Ishikawa (cell line): ENCODE results near the gene IFNL1.

Experiments used
- CEBPB ChIP-seq: IDR thresholded peaks from 2 replicates; pipeline ENCODE4 v1.6.1; 2012
- CREB1 ChIP-seq: IDR thresholded peaks from 2 replicates; pipeline ENCODE4 v1.6.1; 2012; ENCODE audit warnings: low read depth
- EGR1 ChIP-seq: IDR thresholded peaks from 2 replicates; pipeline ENCODE4 v1.6.1; 2012
- EP300 ChIP-seq: IDR thresholded peaks from 2 replicates; pipeline ENCODE4 v1.6.1; 2012; ENCODE audit warnings: borderline replicate concordance
- FOXM1 ChIP-seq: IDR thresholded peaks from 2 replicates; pipeline ENCODE4 v1.6.1; 2012; ENCODE audit warnings: low read depth, borderline replicate concordance
- MAX ChIP-seq: IDR thresholded peaks from 2 replicates; pipeline ENCODE4 v1.6.1; 2012
- NFIC ChIP-seq: IDR thresholded peaks from 2 replicates; pipeline ENCODE4 v1.6.1; 2012
- RAD21 ChIP-seq: IDR thresholded peaks from 2 replicates; pipeline ENCODE4 v1.6.1; 2012; ENCODE audit warnings: low read depth
- REST ChIP-seq: IDR thresholded peaks from 2 replicates; pipeline ENCODE4 v1.6.1; 2012; ENCODE audit warnings: low read depth, mild to moderate bottlenecking
- TAF1 ChIP-seq: IDR thresholded peaks from 2 replicates; pipeline ENCODE4 v1.6.1; 2012; ENCODE audit warnings: low read depth, mild to moderate bottlenecking
- TCF12 ChIP-seq: IDR thresholded peaks from 2 replicates; pipeline ENCODE4 v1.6.1; 2012; ENCODE audit warnings: low read depth
- TEAD4 ChIP-seq: IDR thresholded peaks from 2 replicates; pipeline ENCODE4 v1.6.1; 2012
- USF1 ChIP-seq: IDR thresholded peaks from 2 replicates; pipeline ENCODE4 v1.6.1; 2012
- YY1 ChIP-seq: IDR thresholded peaks from 2 replicates; pipeline ENCODE4 v1.6.1; 2012; ENCODE audit warnings: low read depth
- ZBTB7A ChIP-seq: IDR thresholded peaks from 2 replicates; pipeline ENCODE4 v1.6.1; 2012; ENCODE audit warnings: low read depth

The IFNL1 gene

GRCh38 chr19:39301021-39301420 lies 4.8 kb downstream of the IFNL1 start:
- no peak for TF ChIP-seq RAD21

- TF ChIP-seq YY1: no peak
- no peak for TF ChIP-seq TEAD4
- TF ChIP-seq EP300: no peak
- no peak for TF ChIP-seq REST
- TF ChIP-seq ZBTB7A: no peak
- no peak for TF ChIP-seq NFIC
Measured at GRCh38 chr19:39301562-39301961, 5.4 kb downstream of the IFNL1 start.

GRCh38 chr19:39303373-39304184 lies 7.4 kb downstream of the IFNL1 start:
- TF ChIP-seq REST (no peak), CREB1 (no peak), ZBTB7A (no peak), MAX (no peak), EGR1 (no peak), TCF12 (no peak), RAD21 (no peak), USF1 (no peak), NFIC (no peak), YY1 (no peak), EP300 (no peak), FOXM1 (no peak), CEBPB (no peak), TAF1 (no peak), TEAD4 (no peak)

GRCh38 chr19:39304185-39304513 lies 7.9 kb downstream of the IFNL1 start:
- TF ChIP-seq NFIC (no peak), TAF1 (no peak), TCF12 (no peak), REST (no peak), EGR1 (no peak), TEAD4 (no peak), ZBTB7A (no peak), EP300 (no peak), RAD21 (no peak), MAX (no peak), YY1 (no peak), USF1 (no peak), FOXM1 (no peak), CEBPB (no peak), CREB1 (no peak)
